ENCODE results near the gene ADAP1.
"Not testable (repeated sequence)": the region's sequence is repeated elsewhere in the genome, so short reads cannot be mapped to it uniquely, and the experiment has no call there.

ADAP1 gene

GRCh38 chr7:945147-945555 is 9.3 kb downstream of the ADAP1 start:
- H3K36me3 ChIP-seq (ENCODE audit: insufficient read depth, low read length): no peaks in the 10 kb centered on the region
- no peaks in the 10 kb centered on the region for H3K27me3 ChIP-seq (ENCODE audit: insufficient read depth, low read length, poor library complexity)
- H2AFZ ChIP-seq (ENCODE audit: low read depth, low read length): no peak overlapping the region
- H3K27ac ChIP-seq (ENCODE audit: low read length): no peak overlapping the region
- no peaks in the 10 kb centered on the region for H3K4me1 ChIP-seq (ENCODE audit: insufficient read depth, low read length)
- no peak overlapping the region for H3K4me2 ChIP-seq (ENCODE audit: insufficient read depth, low read length)
- TF ChIP-seq EZH2 (IDR thresholded peaks at IDR 0.05; ENCODE audit: borderline replicate concordance, low read depth, low read length, severe bottlenecking) (no peak), CTCF (IDR thresholded peaks at IDR 0.05; ENCODE audit: borderline replicate concordance, extremely low read depth, low read length, poor library complexity, severe bottlenecking) (no peak)
- no peaks in the 10 kb centered on the region for H3K79me2 ChIP-seq (ENCODE audit: insufficient read depth, low read length)
- no peak overlapping the region for H3K4me3 ChIP-seq (ENCODE audit: low read depth in 1 of 2, low read length in 2 of 2)
- H3K9me3 ChIP-seq (ENCODE audit: insufficient read depth, low read length, severe bottlenecking): no peaks in the 10 kb centered on the region
- no peak overlapping the region for H3K9ac ChIP-seq (ENCODE audit: low read depth, low read length)
- no peak for ATAC-seq (ENCODE audit: insufficient read depth, low read depth)
- no peak for DNase-seq
- H4K20me1 ChIP-seq (ENCODE audit: insufficient read depth, low read length): no peaks in the 10 kb centered on the region

GRCh38 chr7:944744-945143 is 9.7 kb downstream of the ADAP1 start:
- H3K9ac ChIP-seq (ENCODE audit: low read depth, low read length): no peak overlapping the region
- no peaks in the 10 kb centered on the region for H4K20me1 ChIP-seq (ENCODE audit: insufficient read depth, low read length)
- H3K4me3 ChIP-seq (ENCODE audit: low read depth in 1 of 2, low read length in 2 of 2): no peak overlapping the region
- H3K27me3 ChIP-seq (ENCODE audit: insufficient read depth, low read length, poor library complexity): no peaks in the 10 kb centered on the region
- H3K27ac ChIP-seq (ENCODE audit: low read length): no peak overlapping the region
- no peaks in the 10 kb centered on the region for H3K9me3 ChIP-seq (ENCODE audit: insufficient read depth, low read length, severe bottlenecking)
- no peak for TF ChIP-seq EZH2 (IDR thresholded peaks at IDR 0.05; ENCODE audit: borderline replicate concordance, low read depth, low read length, severe bottlenecking)
- no peak for TF ChIP-seq CTCF (IDR thresholded peaks at IDR 0.05; ENCODE audit: borderline replicate concordance, extremely low read depth, low read length, poor library complexity, severe bottlenecking)
- no peaks in the 10 kb centered on the region for H3K4me1 ChIP-seq (ENCODE audit: insufficient read depth, low read length)
- no peak overlapping the region for H3K4me2 ChIP-seq (ENCODE audit: insufficient read depth, low read length)
- H2AFZ ChIP-seq (ENCODE audit: low read depth, low read length): no peak overlapping the region
- H3K36me3 ChIP-seq (ENCODE audit: insufficient read depth, low read length): no peaks in the 10 kb centered on the region
- DNase-seq: no peak
- no peak for ATAC-seq (ENCODE audit: insufficient read depth, low read depth)
- no peaks in the 10 kb centered on the region for H3K79me2 ChIP-seq (ENCODE audit: insufficient read depth, low read length)

GRCh38 chr7:943793-944192 is 10.7 kb downstream of the ADAP1 start:
- not testable (repeated sequence) for DNase-seq; H3K4me3 ChIP-seq (ENCODE audit: low read depth in 1 of 2, low read length in 2 of 2); H2AFZ ChIP-seq (ENCODE audit: low read depth, low read length); H3K27ac ChIP-seq (ENCODE audit: low read length); H3K9me3 ChIP-seq (ENCODE audit: insufficient read depth, low read length, severe bottlenecking); H3K9ac ChIP-seq (ENCODE audit: low read depth, low read length); H3K79me2 ChIP-seq (ENCODE audit: insufficient read depth, low read length); ATAC-seq (ENCODE audit: insufficient read depth, low read depth); H3K27me3 ChIP-seq (ENCODE audit: insufficient read depth, low read length, poor library complexity); H3K4me2 ChIP-seq (ENCODE audit: insufficient read depth, low read length); H4K20me1 ChIP-seq (ENCODE audit: insufficient read depth, low read length); H3K4me1 ChIP-seq (ENCODE audit: insufficient read depth, low read length); H3K36me3 ChIP-seq (ENCODE audit: insufficient read depth, low read length)

- DNase-seq (no peak), ATAC-seq (ENCODE audit: insufficient read depth, low read depth) (no peak)
- no peak for TF ChIP-seq EZH2 (IDR thresholded peaks at IDR 0.05; ENCODE audit: borderline replicate concordance, low read depth, low read length, severe bottlenecking)
- no peak for TF ChIP-seq CTCF (IDR thresholded peaks at IDR 0.05; ENCODE audit: borderline replicate concordance, extremely low read depth, low read length, poor library complexity, severe bottlenecking)
- no peaks in the 10 kb centered on the region for H3K79me2 ChIP-seq (ENCODE audit: insufficient read depth, low read length)
- H3K36me3 ChIP-seq (ENCODE audit: insufficient read depth, low read length): no peaks in the 10 kb centered on the region
- no peaks in the 10 kb centered on the region for H3K27me3 ChIP-seq (ENCODE audit: insufficient read depth, low read length, poor library complexity)
- H3K27ac ChIP-seq (ENCODE audit: low read length): no peak overlapping the region
- H2AFZ ChIP-seq (ENCODE audit: low read depth, low read length): no peak overlapping the region
- no peak overlapping the region for H3K4me3 ChIP-seq (ENCODE audit: low read depth in 1 of 2, low read length in 2 of 2)
- no peak overlapping the region for H3K9ac ChIP-seq (ENCODE audit: low read depth, low read length)
- H3K9me3 ChIP-seq (ENCODE audit: insufficient read depth, low read length, severe bottlenecking): no peaks in the 10 kb centered on the region
- no peaks in the 10 kb centered on the region for H4K20me1 ChIP-seq (ENCODE audit: insufficient read depth, low read length)
- H3K4me1 ChIP-seq (ENCODE audit: insufficient read depth, low read length): no peaks in the 10 kb centered on the region
- no peak overlapping the region for H3K4me2 ChIP-seq (ENCODE audit: insufficient read depth, low read length)
These were observed 13.7 kb downstream of the ADAP1 start for GRCh38 chr7:940599-941408.

Data from DND-41 (cell line).